ENCODE results near the gene AGBL1. TPM values are rescaled to one million over a fixed set of nuclear protein-coding genes. Genes with fewer than 3 reads are reported as not detected.

Gene AGBL1
- total RNA-seq, 3 donors from 2014 or later (not counting 1 experiment from before 2014, with no cell fraction given): not detected

- H3K27ac Mint-ChIP-seq: no peak overlapping the region
- Histone ChIP-seq H3K9me3 (ENCODE audit: control insufficient read depth, insufficient read depth, low read length) (no peaks in the 10 kb centered on the region), H3K36me3 (ENCODE audit: control insufficient read depth, insufficient read depth, low read length) (no peaks in the 10 kb centered on the region), H3K4me3 (ENCODE audit: low read length) (no peak overlapping the region), H3K27ac (ENCODE audit: low read length) (no peak overlapping the region), H3K4me1 (ENCODE audit: control insufficient read depth, insufficient read depth, low read length) (no peaks in the 10 kb centered on the region), H3K27me3 (ENCODE audit: control insufficient read depth, insufficient read depth, low read length) (no peaks in the 10 kb centered on the region)
- H3K4me1 Mint-ChIP-seq: no peaks in the 10 kb centered on the region
- no peaks in the 10 kb centered on the region for H3K9me3 Mint-ChIP-seq
- WGBS (ENCODE audit: insufficient coverage): no CpG with 5 or more reads among the region's 3 CpGs
- ATAC-seq (no peak), DNase-seq (no peak)
- TF ChIP-seq CTCF (IDR thresholded peaks at IDR 0.05): no peak
- no peaks in the 10 kb centered on the region for H3K36me3 Mint-ChIP-seq
- intact Hi-C loops (cut with micrococcal nuclease): no loop called here
- H3K27me3 Mint-ChIP-seq (ENCODE audit: low read depth in 2 of 2): peaks cover 0 to 11% of the 10 kb centered on the region in 2 donors
- no peak overlapping the region for H3K4me3 Mint-ChIP-seq
Observed at GRCh38 chr15:86754846-86755245, 675.2 kb downstream of the AGBL1 start.

- no peak overlapping the region for H3K27ac Mint-ChIP-seq
- Histone ChIP-seq H3K27me3 (ENCODE audit: control insufficient read depth, insufficient read depth, low read length) (no peaks in the 10 kb centered on the region), H3K4me3 (ENCODE audit: low read length) (no peak overlapping the region), H3K36me3 (ENCODE audit: control insufficient read depth, insufficient read depth, low read length) (no peaks in the 10 kb centered on the region), H3K9me3 (ENCODE audit: control insufficient read depth, insufficient read depth, low read length) (no peaks in the 10 kb centered on the region), H3K4me1 (ENCODE audit: control insufficient read depth, insufficient read depth, low read length) (no peaks in the 10 kb centered on the region), H3K27ac (ENCODE audit: low read length) (no peak overlapping the region)
- WGBS (ENCODE audit: insufficient coverage): 93% methylated on average over 2 of the region's 3 CpGs
- peaks cover 0 to 11% of the 10 kb centered on the region in 2 donors for H3K27me3 Mint-ChIP-seq (ENCODE audit: low read depth in 2 of 2)
- TF ChIP-seq CTCF (IDR thresholded peaks at IDR 0.05): no peak
- no peaks in the 10 kb centered on the region for H3K9me3 Mint-ChIP-seq
- intact Hi-C loops (cut with micrococcal nuclease): no loop called here
- DNase-seq (no peak), ATAC-seq (no peak)
- H3K4me3 Mint-ChIP-seq: no peak overlapping the region
- H3K36me3 Mint-ChIP-seq: no peaks in the 10 kb centered on the region
- H3K4me1 Mint-ChIP-seq: no peaks in the 10 kb centered on the region
Observed at GRCh38 chr15:86756688-86757087, 677.0 kb downstream of the AGBL1 start.

- Mint-ChIP-seq H3K4me3 (no peak overlapping the region), H3K9me3 (no peaks in the 10 kb centered on the region), H3K27me3 (ENCODE audit: low read depth in 2 of 2) (peaks cover 0 to 13% of the 10 kb centered on the region in 2 donors), H3K27ac (no peak overlapping the region), H3K4me1 (no peaks in the 10 kb centered on the region), H3K36me3 (no peaks in the 10 kb centered on the region)
- TF ChIP-seq CTCF (IDR thresholded peaks at IDR 0.05): no peak
- Histone ChIP-seq H3K27ac (ENCODE audit: low read length) (no peak overlapping the region), H3K27me3 (ENCODE audit: control insufficient read depth, insufficient read depth, low read length) (no peaks in the 10 kb centered on the region), H3K9me3 (ENCODE audit: control insufficient read depth, insufficient read depth, low read length) (no peaks in the 10 kb centered on the region), H3K4me3 (ENCODE audit: low read length) (no peak overlapping the region), H3K4me1 (ENCODE audit: control insufficient read depth, insufficient read depth, low read length) (no peaks in the 10 kb centered on the region), H3K36me3 (ENCODE audit: control insufficient read depth, insufficient read depth, low read length) (no peaks in the 10 kb centered on the region)
- intact Hi-C loops (cut with micrococcal nuclease): no loop called here
- DNase-seq (no peak), ATAC-seq (no peak)
- 77% methylated on average over 3 of the region's 5 CpGs for WGBS (ENCODE audit: insufficient coverage)
Observed at GRCh38 chr15:86759800-86760523, 680.3 kb downstream of the AGBL1 start.

GRCh38 chr15:86762874-86763273 lies 683.2 kb downstream of the AGBL1 start:
- Mint-ChIP-seq H3K36me3 (no peaks in the 10 kb centered on the region), H3K27ac (no peak overlapping the region), H3K9me3 (no peaks in the 10 kb centered on the region), H3K4me1 (no peaks in the 10 kb centered on the region), H3K27me3 (ENCODE audit: low read depth in 2 of 2) (peaks cover 0 to 9% of the 10 kb centered on the region in 2 donors), H3K4me3 (no peak overlapping the region)
- no peak for TF ChIP-seq CTCF (IDR thresholded peaks at IDR 0.05)
- DNase-seq (no peak), ATAC-seq (no peak)
- WGBS (ENCODE audit: insufficient coverage): 33% methylated on average over 1 of the region's 2 CpGs
- Histone ChIP-seq H3K27ac (ENCODE audit: low read length) (no peak overlapping the region), H3K4me3 (ENCODE audit: low read length) (no peak overlapping the region), H3K4me1 (ENCODE audit: control insufficient read depth, insufficient read depth, low read length) (no peaks in the 10 kb centered on the region), H3K36me3 (ENCODE audit: control insufficient read depth, insufficient read depth, low read length) (no peaks in the 10 kb centered on the region), H3K27me3 (ENCODE audit: control insufficient read depth, insufficient read depth, low read length) (no peaks in the 10 kb centered on the region), H3K9me3 (ENCODE audit: control insufficient read depth, insufficient read depth, low read length) (no peaks in the 10 kb centered on the region)
- intact Hi-C loops (cut with micrococcal nuclease): no loop called here
